ENCODE results near the gene HABP4. TPM values are rescaled to one million over a fixed set of nuclear protein-coding genes. Genes with fewer than 3 reads are reported as not detected.

Gene HABP4
- total and polyA plus RNA-seq, 2 of the 4 experiments (the other 2 are of a cell fraction): 5.2 to 10.6 TPM

DNA sequence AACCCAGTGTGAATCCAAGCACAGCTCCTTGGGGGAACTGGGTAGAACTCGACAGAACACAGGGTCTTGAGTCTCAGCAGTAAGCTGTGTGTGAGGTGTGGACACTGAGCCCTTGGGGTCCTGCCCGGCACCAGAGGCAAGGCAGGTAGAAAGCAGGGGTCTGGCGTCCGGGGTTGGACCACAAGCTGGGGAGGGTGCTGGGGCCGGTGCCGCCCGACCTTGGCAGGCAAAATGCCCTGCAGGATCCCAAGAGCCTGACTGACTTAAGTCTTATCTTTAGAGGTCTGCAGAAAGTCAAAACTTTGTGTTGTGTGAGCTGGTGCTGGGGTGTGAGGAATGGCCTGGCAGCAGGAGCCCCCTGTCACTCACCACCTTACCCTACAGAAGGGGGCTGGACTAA lies 49.3 kb downstream of the HABP4 start:
- dilution Hi-C loops (cut with HindIII; ENCODE audit: low sequenced_read_pairs, unreplicated experiment) (no loop called here), intact Hi-C loops (cut with micrococcal nuclease) (loop anchor here (5.0 kb wide), 1 partner anchor 47 kb away; the partner anchor contains the start of gene HABP4), in situ Hi-C loops (cut with MboI; ENCODE audit: low sequenced_read_pairs) (no loop called here)
- Histone ChIP-seq H3K9me1 (ENCODE audit: insufficient read depth, low read length) (peaks cover 12% of the 10 kb centered on the region; the same call in 1 of the 2 replicates), H4K8ac (ENCODE audit: low read depth in 2 of 2, low read length in 2 of 2) (no peak overlapping the region), H3K4me3 (ENCODE audit: insufficient read depth, low read depth, low read length) (no peak overlapping the region), H3K56ac (ENCODE audit: extremely low read depth, insufficient read depth, low read length) (no peak overlapping the region), H3K9me3 (ENCODE audit: control insufficient read depth, insufficient read depth, low read length) (no peaks in the 10 kb centered on the region), H2AK9ac (replicated peaks; ENCODE audit: low read depth, low read length, poor library complexity) (no peak overlapping the region), H3K27me3 (ENCODE audit: control insufficient read depth, insufficient read depth, low read length) (no peaks in the 10 kb centered on the region), H3K14ac (replicated peaks; ENCODE audit: low read depth, low read length) (no peak overlapping the region), H4K20me1 (ENCODE audit: insufficient read depth, low read length) (no peaks in the 10 kb centered on the region), H4K5ac (ENCODE audit: low read depth, low read length) (no peak overlapping the region), H3K4me1 (ENCODE audit: control insufficient read depth, insufficient read depth, low read length) (peaks cover 19% of the 10 kb centered on the region), H3K18ac (ENCODE audit: low read depth, low read length) (no peak overlapping the region), H2BK20ac (ENCODE audit: low read depth, low read length) (no peak overlapping the region), H3K36me3 (ENCODE audit: control insufficient read depth, insufficient read depth, low read length) (peaks cover 3% of the 10 kb centered on the region; the same call in 1 of the 2 replicates), H2BK120ac (ENCODE audit: low read depth, low read length) (no peak overlapping the region), H3K4ac (ENCODE audit: low read depth, low read length) (no peak overlapping the region), H4K91ac (ENCODE audit: insufficient read depth, low read depth, low read length) (no peak overlapping the region), H2BK5ac (ENCODE audit: low read depth, low read length, poor library complexity, severe bottlenecking) (no peak overlapping the region), H2AK5ac (ENCODE audit: low read depth, low read length) (no peak overlapping the region), H3K4me2 (ENCODE audit: low read depth, low read length) (no peak overlapping the region), H2BK15ac (ENCODE audit: low read depth, low read length) (no peak overlapping the region), H3K23ac (ENCODE audit: low read depth, low read length) (no peak overlapping the region), H3K27ac (ENCODE audit: insufficient read depth, low read length) (no peak overlapping the region), H3K9ac (ENCODE audit: low read depth, low read length) (no peak overlapping the region), H2AFZ (replicated peaks; ENCODE audit: low read length, poor library complexity) (no peak overlapping the region), H3K79me1 (ENCODE audit: low read depth in 1 of 2, low read length in 2 of 2) (0 out of 4 replicates have a peak, but pooled peaks cover 0 to 3% of the 10 kb centered on the region in 2 experiments)
- ATAC-seq (ENCODE audit: low read depth): no peak
- no peak for TF ChIP-seq NFE2L2 (IDR thresholded peaks at IDR 0.05; ENCODE audit: low read depth, low read length)
- TF ChIP-seq FOS (IDR thresholded peaks at IDR 0.05; ENCODE audit: low read depth, low read length): no peak
- TF ChIP-seq, protein P1, sequence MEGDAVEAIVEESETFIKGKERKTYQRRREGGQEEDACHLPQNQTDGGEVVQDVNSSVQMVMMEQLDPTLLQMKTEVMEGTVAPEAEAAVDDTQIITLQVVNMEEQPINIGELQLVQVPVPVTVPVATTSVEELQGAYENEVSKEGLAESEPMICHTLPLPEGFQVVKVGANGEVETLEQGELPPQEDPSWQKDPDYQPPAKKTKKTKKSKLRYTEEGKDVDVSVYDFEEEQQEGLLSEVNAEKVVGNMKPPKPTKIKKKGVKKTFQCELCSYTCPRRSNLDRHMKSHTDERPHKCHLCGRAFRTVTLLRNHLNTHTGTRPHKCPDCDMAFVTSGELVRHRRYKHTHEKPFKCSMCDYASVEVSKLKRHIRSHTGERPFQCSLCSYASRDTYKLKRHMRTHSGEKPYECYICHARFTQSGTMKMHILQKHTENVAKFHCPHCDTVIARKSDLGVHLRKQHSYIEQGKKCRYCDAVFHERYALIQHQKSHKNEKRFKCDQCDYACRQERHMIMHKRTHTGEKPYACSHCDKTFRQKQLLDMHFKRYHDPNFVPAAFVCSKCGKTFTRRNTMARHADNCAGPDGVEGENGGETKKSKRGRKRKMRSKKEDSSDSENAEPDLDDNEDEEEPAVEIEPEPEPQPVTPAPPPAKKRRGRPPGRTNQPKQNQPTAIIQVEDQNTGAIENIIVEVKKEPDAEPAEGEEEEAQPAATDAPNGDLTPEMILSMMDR (conservative IDR thresholded peaks at IDR 0.05; ENCODE audit: low read depth, low read length): no peak
- TF ChIP-seq MXI1 (IDR thresholded peaks at IDR 0.05; ENCODE audit: borderline replicate concordance, low read depth, low read length): no peak
- no peak for TF ChIP-seq MAZ (IDR thresholded peaks at IDR 0.05; ENCODE audit: borderline replicate concordance, low read depth, low read length)
- no peak for TF ChIP-seq RFX5 (IDR thresholded peaks at IDR 0.05; ENCODE audit: low read depth, low read length)
- TF ChIP-seq SMC3 (IDR thresholded peaks at IDR 0.05; ENCODE audit: low read depth, low read length): no peak
- no peak for TF ChIP-seq POLR2A (IDR thresholded peaks at IDR 0.05; ENCODE audit: low read depth, low read length)
- no peak for TF ChIP-seq BHLHE40 (IDR thresholded peaks at IDR 0.05; ENCODE audit: low read depth, low read length)
- no peak for TF ChIP-seq CHD1 (IDR thresholded peaks at IDR 0.05; ENCODE audit: low read depth, low read length)
- no peak for TF ChIP-seq RAD21 (IDR thresholded peaks at IDR 0.05; ENCODE audit: low read length)
- TF ChIP-seq CEBPB (IDR thresholded peaks at IDR 0.05; ENCODE audit: low read depth, low read length): no peak
- ChIA-PET POLR2A (ENCODE audit: unreplicated experiment) (no interaction called here), CTCF (no interaction called here)
- DNase-seq: no peak
- BruUV-seq (replicated peaks): no TSS peak
- WGBS, 2 experiments (ENCODE audit: extremely low coverage in 2 of 2, insufficient read length in 1 of 2): 86% methylated on average over 4 of the region's 7 CpGs; no CpG with 5 or more reads in 1 of the 2 experiments
